ENCODE data around the gene ESPN. TPM values are rescaled to one million over a fixed set of nuclear protein-coding genes. Genes with fewer than 3 reads are reported as not detected.

The ESPN gene
- total RNA-seq, 1 experiment from 2014 or later = 53.1 TPM

GRCh38 chr1:6414443-6414844 lies 10.1 kb upstream of the ESPN start:
- WGBS (ENCODE audit: extremely low coverage, insufficient read length, low lambda C conversion rate) = no CpG with 5 or more reads among the region's 15 CpGs
- Mint-ChIP-seq H3K4me1 (peaks cover 18 to 22% of the 10 kb centered on the region in 2 experiments), H3K27me3 (ENCODE audit: low read depth) (peaks cover 93% of the 10 kb centered on the region)

More at GRCh38 chr1:6414443-6414844, 10.1 kb upstream of the ESPN start:
- Histone ChIP-seq H3K27ac (ENCODE audit: insufficient read length, low read depth, low read length) (no peak overlapping the region), H4K91ac (ENCODE audit: insufficient read length, low read depth, low read length) (no peak overlapping the region), H3K4me2 (ENCODE audit: insufficient read depth, insufficient read length, low read length) (peak overlapping the region; percentile 25), H3K4me1 (ENCODE audit: insufficient read depth, low read length) (peaks cover 3% of the 10 kb centered on the region; the same call in 1 of the 2 replicates), H3K23ac (ENCODE audit: insufficient read length, low read depth, low read length) (no peak overlapping the region), H3K56ac (ENCODE audit: insufficient read length, low read depth, low read length) (no peak overlapping the region), H3K79me2 (ENCODE audit: insufficient read depth, low read length) (no peaks in the 10 kb centered on the region), H3K23me2 (ENCODE audit: insufficient read length, low read depth, low read length, poor library complexity, severe bottlenecking) (no peaks in the 10 kb centered on the region), H3K18ac (ENCODE audit: insufficient read length, low read depth, low read length) (peak overlapping the region; percentile 96), H4K8ac (replicated peaks; ENCODE audit: insufficient read length, low read depth, low read length) (no peak overlapping the region), H3K9me3 (ENCODE audit: control insufficient read depth, low read depth, low read length) (no peaks in the 10 kb centered on the region), H2BK12ac (ENCODE audit: insufficient read length, low read depth, low read length) (no peak overlapping the region), H3K27me3 (ENCODE audit: insufficient read depth, low read length) (peaks cover 38% of the 10 kb centered on the region), H2AFZ (ENCODE audit: low read length) (no peak overlapping the region), H3K14ac (ENCODE audit: insufficient read depth, low read length) (peak overlapping the region; percentile 91), H2BK120ac (ENCODE audit: low read depth, low read length, poor library complexity, severe bottlenecking) (peak overlapping the region; percentile 16), H3K4ac (ENCODE audit: low read depth, low read length) (no peak overlapping the region), H2BK15ac (ENCODE audit: low read depth, low read length) (no peak overlapping the region), H3T11ph (ENCODE audit: low read length) (no peak overlapping the region), H4K5ac (ENCODE audit: insufficient read length, low read depth, low read length) (no peak overlapping the region), H4K20me1 (ENCODE audit: control insufficient read depth, insufficient read depth, insufficient read length) (no peaks in the 10 kb centered on the region), H3K9ac (ENCODE audit: extremely low read depth, insufficient read length, low read length) (no peak overlapping the region), H2BK20ac (ENCODE audit: low read depth, low read length, poor library complexity, severe bottlenecking) (no peak overlapping the region), H2AK5ac (ENCODE audit: insufficient read length, low read length) (no peak overlapping the region), H2BK5ac (ENCODE audit: insufficient read length, low read length) (no peak overlapping the region), H3K79me1 (ENCODE audit: insufficient read depth, low read depth, low read length, poor library complexity, severe bottlenecking) (no peaks in the 10 kb centered on the region)
- peak; percentile 81 for TF ChIP-seq CTCF (conservative IDR thresholded peaks at IDR 0.05)
- Mint-ChIP-seq H3K9me3 (no peaks in the 10 kb centered on the region; a peak in 2 of 5 replicates), H3K27ac (peak overlapping the region in 2 of 3 experiments; percentile 38 to 98; a peak in 3 of 7 replicates), H3K4me3 (peak overlapping the region in 1 of 2 experiments; percentile 44; a peak in 2 of 5 replicates), H3K36me3 (ENCODE audit: insufficient read depth in 1 of 3, low read depth in 3 of 3) (no peaks in the 10 kb centered on the region)
- DNase-seq = peak; percentile 88
